Activated CD4-positive, alpha-beta T cell treated with anti-CD3 and anti-CD28 coated beads, Interleukin-2, amount 50 U/mL, for 48 hours (primary cell): ENCODE results near the gene PTPN13.

Experiments used
- DNase-seq, 2 experiments: peaks; one replicate each; pipeline ENCODE4 v3.0.0-alpha.2; 2020

Gene PTPN13

DNA sequence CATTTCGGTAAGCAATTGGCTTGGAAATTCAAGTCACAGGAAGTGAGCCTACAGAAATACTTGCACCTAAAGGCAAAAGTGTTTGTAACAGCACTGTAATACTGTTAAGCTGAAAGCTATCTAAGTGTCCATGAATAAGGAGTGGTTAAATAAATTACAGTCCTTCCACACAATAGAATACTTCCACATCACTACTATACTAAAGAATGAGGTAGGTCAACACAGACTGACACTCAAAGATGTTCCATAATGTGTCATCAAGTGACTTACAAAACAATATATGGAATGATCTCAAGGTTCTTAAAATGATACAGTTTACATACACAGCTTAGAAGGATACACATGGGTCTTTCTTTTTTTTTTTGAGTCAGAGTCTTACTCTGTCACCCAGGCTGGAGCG is 228.0 kb downstream of the PTPN13 start:
- DNase-seq = no peak

DNA sequence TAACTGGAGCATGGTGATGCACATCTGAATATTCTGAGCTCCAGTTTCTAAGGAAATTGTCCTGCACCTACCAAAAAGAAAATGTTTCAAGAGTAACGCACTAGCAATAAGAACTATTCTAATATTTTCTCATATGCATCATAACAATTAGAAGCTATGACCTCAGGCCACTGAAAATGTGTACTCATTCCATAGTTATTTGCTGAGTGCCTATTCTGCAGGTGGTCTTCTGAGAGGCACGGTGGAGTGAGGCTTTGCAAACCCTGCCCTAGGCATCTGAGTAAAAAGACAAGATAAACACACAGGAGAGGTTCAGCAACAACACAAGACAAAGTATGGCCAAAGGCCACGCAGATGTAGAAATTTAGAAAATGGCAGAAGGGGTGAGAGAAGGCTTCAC is 231.4 kb downstream of the PTPN13 start:
- DNase-seq = no peak

DNA sequence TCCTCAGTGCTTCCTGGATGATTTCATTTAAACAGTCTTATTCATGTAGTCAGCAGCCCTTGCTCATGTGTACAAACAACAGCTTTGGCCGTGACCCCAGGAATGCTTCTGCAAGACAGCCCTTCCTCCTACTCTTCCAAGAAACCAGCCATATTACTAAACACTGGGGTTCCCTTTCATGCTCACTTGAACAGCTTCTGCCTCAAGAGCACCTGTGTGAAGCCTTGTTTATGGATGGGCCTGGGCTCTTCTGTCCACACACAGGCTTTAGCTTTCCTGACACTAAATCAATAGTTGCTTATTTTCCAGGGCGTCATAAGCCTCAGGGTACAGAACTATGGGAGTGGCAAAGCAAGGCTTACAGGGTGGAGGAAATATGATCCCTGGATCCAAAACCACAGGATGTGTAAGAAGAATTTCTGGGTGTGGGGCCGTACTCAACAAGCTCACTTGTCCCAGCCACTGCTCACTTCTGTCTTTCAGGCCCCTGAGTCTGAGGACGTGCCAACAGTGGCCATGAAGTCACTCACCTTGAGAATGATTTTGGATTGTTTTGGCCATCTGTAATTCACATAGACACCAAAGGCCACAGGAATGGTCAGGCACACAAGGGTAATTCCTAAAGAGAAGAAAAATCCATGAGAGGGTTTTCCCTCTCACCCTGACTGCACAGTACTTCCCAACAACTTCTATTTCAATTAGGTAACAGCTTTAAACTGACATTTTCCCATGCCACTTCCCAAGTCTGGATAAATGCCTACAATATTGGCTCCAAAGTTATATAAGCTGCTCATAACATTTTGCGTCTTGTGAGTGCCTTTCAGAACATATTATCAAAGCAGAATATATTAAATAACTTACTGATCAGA is 237.4 kb downstream of the PTPN13 start:
- DNase-seq = no peak

DNA sequence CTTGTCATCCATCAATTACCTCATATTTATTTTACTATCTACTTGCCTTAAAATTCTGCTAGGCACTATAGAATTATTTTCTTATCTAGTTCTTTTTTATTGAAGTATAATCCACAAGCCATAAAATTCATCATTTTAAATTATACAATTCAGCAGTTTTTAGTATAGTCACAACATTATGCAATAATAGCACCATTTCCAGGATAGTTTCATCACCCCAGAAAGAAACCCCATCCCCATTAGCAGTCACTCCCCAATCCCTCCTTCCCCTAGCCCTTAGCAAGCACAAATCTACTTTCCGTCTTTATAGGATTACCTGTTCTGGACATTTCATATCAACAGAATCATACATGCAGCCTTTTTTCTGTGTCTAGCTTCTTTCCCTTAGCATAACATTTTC is 239.5 kb downstream of the PTPN13 start:
- DNase-seq = no peak

DNA sequence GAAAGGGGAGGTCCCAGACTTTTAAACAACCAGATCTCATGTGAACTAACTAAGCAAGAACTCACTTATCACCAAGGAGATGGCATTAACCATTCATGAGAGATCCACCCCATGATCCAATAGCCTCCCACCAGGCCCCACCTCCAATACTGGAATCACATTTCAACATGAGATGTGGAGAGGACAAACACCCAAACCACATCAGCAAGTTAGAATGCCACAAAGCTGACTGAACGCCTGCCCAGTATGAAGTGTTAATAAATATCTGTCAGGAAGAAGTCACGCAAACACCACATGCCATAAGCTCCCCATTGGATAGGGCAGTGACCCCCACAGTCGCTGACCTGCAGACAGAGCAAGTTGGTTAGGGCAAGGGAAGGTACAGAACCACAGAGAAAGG is 240.8 kb downstream of the PTPN13 start:
- no peak for DNase-seq

DNA sequence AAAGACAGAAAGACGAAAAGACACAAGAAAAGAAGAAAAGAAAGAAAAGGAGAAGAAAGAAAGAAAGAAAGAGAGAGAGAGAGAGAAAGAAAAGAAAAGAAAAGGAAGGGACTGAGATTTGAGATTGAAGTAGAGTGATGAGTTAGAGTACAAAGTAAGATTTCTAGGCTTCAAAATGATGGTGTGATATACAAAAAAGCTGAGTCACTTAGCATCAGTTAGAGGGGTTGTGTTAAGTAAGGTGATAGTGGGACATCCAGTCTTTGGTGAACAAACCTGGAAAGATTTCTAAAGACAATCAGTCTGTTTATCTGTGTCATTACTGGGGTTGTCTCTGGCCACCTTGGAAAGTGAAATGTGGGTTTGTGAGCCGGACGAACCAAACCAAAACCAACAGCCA is 241.6 kb downstream of the PTPN13 start:
- no peak for DNase-seq

DNA sequence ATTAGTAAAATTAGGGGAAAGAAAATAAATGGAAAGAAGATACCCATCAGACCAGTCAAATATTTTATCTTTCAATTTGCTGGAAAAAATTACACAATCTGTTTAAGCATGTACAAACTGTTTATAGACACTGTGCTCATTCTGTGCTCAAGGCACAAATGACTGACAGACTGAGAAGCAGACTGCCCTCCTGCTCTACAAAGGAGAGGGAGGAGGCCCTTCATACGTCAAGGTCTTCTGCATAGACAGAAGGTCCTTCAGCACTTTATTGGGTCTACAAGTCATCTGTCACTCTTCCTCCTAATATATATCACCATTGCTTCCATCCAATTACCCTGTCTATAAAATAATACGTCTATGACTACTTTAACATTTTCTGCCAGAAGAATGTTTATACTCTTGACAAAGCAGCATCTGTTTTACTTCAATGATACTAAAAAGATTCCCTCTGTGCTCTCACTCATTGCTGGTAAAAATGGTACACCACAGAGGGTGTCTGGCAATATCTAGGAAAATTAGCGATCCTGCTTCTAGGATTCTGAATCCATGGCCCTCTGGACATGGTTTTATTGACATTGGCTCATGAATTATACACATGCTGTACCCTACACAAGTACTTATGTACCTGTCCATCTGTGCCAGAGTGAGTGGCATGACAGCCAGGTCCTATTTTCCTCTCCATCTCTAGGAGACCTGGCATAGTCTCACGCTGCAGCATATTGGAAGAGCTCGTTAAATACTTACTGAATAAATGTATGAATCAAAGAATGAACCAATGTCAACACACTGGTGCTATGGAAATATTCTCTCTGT is 243.8 kb downstream of the PTPN13 start:
- DNase-seq = no peak

DNA sequence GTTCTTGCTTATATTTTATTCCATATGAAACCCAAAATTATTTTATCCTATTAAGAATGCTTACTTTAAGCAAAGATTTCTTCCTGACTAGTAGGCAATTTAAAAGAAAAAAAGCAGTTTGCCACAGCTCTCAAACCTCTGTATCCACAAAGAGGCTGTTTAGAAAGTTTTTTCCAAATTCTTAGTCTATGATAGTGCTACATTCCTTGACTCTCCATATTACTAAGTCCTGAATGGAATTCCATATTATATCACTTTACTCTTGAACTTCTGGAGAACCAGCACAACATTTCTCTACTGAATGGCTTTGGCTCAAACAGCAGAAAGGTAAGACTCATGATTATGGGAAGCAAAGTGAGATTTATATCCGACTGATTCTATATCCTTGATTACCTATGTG is 246.7 kb downstream of the PTPN13 start:
- no peak for DNase-seq

DNA sequence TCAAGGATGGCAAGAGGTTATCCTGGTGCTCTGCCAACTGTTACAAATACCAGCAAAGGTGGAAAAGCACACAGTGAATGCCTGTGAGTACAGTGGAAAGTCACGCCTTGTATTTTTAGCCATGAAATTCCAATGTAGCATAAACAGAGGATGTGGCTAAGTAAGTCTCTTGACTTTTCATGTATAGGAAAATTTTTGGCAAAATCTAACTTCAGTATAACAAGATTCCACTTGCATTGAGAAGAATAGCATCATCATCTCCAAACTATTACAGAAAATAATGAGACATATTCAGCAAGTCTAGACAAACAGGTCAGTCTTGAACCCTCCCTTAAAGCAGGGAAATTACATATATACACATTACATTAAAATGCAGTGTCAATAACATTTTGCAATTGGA is 247.2 kb downstream of the PTPN13 start:
- no peak for DNase-seq

DNA sequence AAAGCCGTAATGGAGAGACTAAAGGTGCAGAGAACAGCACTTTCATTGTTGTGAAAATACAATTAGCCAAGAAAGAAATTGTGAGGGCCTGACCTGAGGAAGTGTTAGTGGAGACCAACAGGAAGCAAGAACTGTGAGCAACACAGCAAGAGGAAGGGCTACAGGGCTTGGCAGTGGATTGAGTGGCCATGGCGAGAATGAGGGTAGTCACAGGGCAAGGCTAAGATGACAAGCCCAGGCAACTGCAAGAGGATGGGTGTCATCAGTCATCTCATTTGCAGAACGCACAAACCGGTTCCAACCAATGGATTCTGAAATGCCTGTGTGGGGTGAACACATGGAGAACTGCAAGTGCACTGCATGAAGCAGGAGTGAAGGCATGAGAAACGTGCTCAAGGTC is 251.5 kb downstream of the PTPN13 start:
- DNase-seq = no peak

DNA sequence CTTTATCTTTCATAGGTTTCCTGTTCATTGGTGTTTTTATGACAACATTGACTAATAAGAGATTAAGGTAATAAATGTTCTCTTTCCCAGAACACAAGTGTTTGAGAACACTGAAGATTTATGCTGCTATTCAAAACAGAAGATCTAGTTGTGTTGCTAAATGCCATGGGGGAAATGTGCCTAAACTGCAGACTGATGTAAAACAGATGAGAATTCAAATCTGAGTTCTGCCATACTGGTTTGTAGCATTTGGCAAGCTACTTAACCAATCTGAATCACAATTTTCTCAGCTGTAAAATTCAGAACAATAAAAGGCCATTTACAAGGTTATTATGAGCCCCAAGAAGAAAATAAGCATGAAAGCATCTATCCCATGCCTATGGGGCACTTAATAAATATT is 252.8 kb downstream of the PTPN13 start:
- no peak for DNase-seq

DNA sequence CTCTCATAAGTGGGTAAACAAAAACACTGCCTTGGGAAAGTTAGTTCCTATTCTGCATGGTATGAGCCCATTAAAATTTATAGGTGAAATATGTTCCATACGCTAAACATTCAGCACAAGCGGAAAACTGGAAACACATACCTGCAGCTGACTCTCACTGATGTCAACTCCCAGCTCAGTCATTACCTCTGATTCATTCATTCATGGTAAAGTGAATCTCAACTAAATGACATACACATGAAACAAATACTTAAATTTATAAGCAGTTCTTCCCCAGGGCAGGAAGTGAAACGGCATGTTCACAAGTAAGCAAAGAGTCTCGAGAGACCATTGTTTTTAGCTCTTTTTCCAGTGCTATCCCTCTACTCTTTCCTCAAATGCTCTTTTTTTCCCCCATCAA is 253.5 kb downstream of the PTPN13 start:
- no peak for DNase-seq

DNA sequence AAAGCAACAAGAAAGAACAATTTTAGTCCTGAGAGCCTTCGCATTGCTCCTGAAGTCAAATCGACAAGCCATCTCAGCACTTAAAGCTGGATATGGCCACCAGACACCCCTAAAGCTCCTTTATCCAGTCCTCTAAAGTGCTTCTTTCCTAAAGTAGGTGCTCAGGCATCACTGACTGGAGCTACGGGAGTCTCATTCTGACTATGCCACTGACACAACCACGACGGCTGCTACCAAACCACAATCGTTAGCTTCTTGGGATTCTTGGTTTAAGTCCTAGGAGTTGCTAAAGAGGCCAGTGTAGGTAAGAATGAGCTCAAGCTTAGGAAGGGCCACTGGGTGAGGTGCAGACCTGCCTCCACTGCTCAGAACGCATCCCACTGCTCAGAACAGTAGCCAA is 254.0 kb downstream of the PTPN13 start:
- no peak for DNase-seq

DNA sequence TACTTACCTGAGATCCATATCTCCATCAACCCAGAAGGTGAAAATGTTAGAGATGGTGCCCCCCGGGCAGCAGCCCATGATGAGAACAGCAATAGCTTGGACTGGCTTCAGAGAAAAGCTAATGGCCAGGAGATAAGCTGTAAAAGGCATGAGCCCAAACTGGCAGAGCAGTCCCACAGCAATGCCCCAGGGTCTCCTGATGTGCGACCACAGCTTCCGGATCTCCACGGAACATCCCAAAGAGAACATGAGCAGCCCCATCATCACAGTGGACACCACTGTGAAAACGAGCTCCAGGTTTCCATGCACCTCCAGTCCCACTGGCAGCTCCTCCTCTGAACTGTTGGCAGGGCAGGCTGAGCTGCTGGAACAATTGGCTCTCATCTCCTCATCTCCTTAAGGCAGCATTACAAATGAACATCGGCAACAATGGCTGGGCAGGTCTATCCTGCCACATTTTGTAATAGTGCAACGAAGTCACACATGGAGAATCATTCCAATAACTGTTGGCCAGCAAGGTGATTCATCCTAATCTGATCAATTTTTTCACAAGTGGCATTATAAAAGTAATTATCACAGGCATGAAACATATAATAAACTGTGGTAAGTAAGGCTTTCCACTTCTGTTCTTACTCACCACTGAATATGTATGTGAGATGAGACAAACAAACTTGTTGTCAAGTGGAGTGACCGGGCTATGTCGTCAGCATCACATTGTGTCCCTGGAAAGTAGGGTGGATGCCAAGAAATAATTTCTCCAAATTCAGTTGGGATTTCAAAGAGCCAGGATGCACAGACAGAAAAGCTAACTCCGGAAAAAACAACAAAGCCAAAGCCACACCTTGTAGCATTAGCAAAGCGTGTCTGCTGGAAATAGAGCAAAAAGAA is 254.9 kb downstream of the PTPN13 start, which contains the start of gene SLC10A6:
TSS of gene SLC10A6 (minus strand) at position 653 of the 888 bp plus-strand sequence. CDS start at position 384, 269 bp downstream.
- no peak for DNase-seq

DNA sequence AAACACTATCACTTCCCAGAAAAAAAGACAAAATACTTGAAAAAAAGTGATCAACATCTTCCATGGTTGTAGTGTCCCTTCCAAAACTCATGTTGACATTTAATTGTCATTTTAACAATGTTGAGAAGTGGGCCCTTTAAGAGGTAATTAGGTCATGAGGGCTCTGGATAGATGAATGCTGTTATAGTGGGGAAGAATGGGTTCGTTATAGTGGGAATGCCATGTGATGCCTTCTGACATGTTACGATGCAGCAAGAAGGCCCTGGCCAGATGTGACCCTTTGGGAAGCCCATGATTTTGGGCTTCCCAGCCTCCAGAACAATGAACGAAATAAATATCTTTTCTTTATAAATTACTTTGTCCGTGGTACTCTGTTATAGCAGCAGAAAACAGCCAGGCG is 259.1 kb downstream of the PTPN13 start:
- DNase-seq = no peak

DNA sequence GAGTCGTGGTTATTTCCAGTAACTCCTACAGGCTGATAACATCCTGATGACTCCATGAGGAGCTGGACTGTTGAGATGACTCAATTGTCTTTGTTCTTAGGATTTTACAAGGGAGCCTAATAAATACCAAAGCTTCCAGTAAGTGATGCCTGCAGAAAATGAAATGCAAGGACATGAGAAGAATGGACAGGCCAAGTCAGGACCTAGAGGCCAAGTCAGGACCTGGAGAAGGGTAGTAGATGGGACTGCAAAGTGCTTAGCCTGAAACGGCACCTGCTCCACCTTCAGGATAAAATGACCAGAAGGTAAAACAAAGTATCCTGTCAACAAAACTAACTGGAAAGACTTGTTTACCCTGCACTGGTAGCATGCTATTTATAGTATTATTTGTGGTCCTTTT is 261.5 kb downstream of the PTPN13 start:
- DNase-seq = no peak

DNA sequence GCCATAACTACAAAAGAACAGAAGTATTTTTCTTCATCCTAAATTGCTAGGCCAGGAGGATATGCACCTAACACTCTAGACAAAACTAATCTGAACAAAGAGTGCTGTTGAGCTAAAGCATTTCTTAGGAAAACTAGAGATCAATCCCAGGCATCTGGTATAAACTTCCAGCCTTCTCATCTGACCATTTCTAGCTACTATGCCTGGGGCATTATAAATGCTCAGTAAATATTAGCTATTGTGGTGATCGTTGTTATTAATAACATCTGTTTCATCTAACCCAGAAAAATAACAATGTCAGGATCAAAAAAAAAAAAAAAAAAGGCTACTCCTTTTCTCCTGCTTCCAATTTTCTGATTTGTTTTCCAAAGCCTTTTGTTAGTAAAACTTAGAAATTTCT is 262.8 kb downstream of the PTPN13 start:
- no peak for DNase-seq

DNA sequence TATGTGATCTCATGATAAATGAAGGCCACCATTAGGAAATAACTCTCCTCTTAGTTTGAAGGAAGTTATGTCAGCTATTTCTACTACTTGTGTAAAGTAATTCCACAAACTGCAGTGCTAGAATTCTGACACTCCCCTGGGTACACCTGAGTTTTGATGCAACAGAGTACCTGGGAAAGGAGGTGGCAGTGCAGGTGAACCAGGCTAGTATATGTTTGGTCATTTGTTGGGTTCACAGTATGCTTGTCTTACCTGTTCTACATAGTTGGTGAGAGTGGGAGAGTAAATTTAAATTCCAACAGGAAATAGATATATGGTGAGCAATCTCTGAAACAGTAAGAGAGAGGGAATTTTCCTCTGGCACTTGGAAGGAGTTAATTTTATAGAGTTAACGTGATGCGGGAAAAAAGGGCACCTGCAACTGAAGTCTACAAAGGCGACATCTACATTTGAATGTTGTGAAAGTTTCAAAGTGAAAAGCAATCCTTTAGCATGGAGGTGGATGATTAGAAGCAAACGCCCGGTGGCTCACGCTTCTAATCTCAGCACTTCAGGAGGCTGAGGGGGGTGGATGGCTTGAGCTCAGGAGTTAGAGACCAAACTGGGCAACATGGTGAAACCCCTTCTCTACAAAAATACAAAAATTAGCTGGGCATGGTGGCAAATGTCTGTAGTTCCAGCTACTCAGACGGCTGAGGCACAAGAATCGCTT is 263.4 kb downstream of the PTPN13 start:
- no peak for DNase-seq
